NB4 (cell line): ENCODE results near the gene HEXA.

Experiments
- CTCF ChIP-seq: IDR thresholded peaks from one replicate; pipeline ENCODE4 v1.5.1; 2012; ENCODE audit warnings: low read depth, low read length
- MAX ChIP-seq: IDR thresholded peaks from 2 replicates; pipeline ENCODE4 v1.6.1; 2011; ENCODE audit warnings: low read depth, low read length
- MYC ChIP-seq: IDR thresholded peaks from 2 replicates; pipeline ENCODE4 v1.6.1; 2011; ENCODE audit warnings: low read depth, low read length
- POLR2A ChIP-seq: IDR thresholded peaks from 2 replicates; pipeline ENCODE4 v1.6.1; 2011; ENCODE audit warnings: mild to moderate bottlenecking; ENCODE audit not compliant: insufficient read length; ENCODE audit errors: extremely low read depth

DNA sequence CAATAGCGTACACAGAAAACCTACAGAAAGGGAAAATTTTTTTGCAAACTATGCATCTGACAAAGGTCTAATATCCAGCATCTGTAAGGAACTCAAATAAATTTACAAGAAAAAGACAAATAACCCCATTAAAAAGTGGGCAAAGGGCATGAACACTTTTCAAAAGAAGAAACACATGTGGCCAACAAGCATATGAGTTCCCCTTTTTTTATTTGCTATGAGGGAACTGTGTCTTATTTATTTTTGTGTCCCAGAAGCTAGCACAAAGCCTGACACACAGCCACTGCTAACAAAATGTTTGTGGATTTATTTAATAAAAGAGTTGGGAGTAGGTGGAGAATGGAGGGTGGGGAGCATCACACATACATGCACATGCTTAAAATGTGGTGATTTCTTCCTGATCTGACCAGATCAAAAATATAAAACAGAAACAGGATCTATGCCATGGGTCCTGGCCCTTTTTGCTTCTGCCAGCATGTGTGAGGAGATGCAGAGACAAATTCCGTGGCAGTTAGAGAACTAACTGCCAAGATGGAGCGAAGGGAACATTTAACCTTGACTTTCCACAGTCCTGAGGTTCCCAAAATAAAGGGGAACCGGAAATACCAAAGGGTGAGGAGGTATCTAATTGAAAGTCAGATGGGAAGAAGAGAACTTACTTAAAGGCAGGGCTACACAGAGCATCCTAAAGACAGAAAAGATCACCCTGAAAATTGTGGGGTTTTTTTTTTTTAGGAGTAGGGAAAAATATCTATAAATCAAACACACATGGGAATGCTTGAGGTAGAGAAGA lies 22.2 kb upstream of the HEXA start, which contains the start of gene TMEM202:
- TF ChIP-seq CTCF = no peak
- no peak for TF ChIP-seq POLR2A
- no peak for TF ChIP-seq MYC
- no peak for TF ChIP-seq MAX
